GM21737 (cell line): ENCODE measurements around the gene PSMD1.
"Not testable (repeated sequence)": the region's sequence is repeated elsewhere in the genome, so short reads cannot be mapped to it uniquely, and the experiment has no call there.

Source experiments
- ATAC-seq: cut with Tn5 transposase; IDR thresholded peaks from one replicate; pipeline ENCODE4 v1.9.1; 2021; ENCODE audit warnings: mild to moderate bottlenecking, moderate library complexity; ENCODE audit not compliant: unreplicated experiment

PSMD1 gene

DNA sequence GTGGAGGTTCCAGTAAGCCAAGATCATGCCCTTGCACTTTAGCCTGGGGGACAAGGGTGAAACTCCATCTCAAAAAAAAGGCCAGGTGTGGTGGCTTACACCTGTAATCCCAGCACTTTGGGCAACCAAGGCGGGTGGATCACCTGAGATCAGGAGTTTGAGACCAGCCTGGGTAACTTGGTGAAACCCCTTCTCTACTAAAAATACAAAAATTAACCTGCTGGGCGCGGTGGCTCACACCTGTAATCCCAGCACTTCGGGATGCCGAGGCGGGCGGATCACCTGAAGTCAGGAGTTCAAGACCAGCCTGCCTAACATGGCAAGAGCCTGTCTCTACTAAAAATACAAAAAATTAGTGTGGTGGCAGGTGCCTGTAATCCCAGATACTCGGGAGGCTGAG lies 84.1 kb downstream of the PSMD1 start:
- ATAC-seq = not testable (repeated sequence)

DNA sequence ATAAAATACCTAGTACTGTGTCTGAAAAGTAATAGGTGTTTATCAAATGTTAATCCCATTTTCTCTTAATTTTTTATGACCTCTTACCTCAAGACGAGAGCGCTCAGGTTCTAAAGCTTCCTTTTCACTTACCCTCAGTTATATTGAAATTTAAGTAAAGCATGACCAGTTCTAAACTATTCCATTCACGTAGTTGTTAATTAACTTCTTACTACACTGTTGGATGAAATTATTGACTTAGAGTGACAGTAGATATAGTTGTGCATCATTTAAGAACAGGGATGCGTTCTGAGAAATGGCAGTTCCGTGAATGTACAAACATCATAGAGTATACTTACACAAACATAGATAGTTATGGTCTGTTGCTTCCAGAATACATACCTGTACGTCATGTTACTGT lies 88.2 kb downstream of the PSMD1 start:
- ATAC-seq = no peak

DNA sequence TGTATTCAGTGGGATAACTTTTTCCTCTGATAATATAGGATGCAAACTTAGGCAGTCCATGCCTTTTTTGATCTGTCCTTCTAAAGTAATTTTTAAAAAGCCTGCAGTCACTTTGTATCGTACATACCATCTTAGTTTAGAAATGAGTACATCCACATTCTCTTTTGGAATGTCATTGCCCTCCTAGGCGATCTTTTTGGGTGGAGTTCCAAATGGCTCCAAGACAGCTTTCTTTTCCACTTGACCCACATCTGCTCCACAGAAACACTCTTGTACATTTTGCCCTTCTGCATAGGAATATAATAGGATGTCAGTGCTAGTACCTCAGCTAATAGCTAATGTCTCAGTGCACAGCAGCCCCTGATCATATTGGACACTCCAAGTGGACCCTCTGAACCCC lies 90.0 kb downstream of the PSMD1 start:
- ATAC-seq = no peak

DNA sequence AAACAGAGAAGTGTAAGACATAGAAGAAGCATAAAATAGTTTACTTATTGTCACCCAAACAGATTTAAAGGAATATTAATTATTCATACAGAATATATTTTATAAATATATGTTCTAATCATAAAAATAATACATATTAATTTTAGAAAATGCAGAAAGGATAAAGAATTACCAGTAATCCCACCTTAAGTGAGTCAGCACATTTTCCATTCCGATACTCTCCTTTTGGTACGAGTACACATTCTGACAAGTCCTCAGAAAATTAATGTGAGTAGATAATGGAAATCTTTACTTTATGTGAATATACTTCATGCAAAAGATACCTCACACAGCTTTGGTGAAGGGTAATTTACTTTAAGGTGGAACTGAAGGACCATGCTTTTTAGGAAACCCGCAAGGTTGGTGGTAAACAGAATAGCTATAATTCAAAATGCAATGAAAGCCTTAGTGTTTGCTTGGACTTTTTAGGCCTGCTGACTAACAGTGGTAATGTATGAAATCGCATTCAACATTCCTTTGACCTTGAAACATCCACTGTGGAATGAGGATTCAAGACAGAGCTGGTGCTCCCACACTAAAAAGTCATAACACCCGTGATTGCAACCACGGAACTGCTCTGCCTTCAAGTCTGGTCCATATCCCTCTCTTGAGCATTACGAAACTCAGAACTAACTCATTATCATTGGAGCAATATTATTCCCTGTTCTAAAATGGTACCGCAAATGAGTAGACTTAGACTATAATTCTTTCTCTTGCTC lies 96.3 kb downstream of the PSMD1 start:
- ATAC-seq = no peak

DNA sequence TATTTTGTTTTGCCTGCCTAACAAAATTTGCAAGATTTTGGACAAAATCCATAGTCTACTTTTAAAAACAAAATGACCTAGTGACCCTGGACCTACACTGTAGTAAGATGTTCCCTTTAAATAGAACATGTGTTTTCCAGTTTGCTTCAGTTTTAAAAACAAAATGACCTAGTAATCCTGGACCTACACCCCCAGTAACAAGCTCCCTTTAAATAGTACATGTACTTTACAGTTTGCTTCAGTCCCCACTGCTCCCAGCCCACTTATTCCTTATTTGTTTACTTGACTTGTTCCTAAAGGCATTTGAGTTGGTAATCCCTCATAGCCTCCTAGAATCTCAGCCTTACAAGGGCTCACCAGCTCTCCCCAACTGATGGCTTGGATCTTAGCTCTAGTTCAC lies 102.6 kb downstream of the PSMD1 start:
- ATAC-seq = no peak

DNA sequence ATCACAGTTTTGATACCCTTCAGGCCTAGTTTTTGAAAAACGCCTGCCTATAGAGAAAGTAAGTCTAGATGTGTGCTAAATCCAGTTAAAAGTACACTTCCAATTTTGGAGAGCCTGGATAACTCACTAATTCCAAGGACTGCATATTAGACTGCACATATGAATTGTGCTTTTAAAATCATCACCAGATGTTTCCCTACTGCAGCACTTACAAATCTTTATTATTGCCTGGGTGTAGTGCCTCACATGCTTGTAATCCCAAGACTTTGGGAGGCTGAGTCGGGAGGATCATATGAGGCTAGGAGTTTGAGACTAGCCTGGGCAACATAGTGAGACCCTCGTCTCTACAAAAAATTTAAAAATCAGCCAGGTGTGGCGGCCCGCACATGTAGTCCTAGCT lies 104.0 kb downstream of the PSMD1 start:
- no peak for ATAC-seq

DNA sequence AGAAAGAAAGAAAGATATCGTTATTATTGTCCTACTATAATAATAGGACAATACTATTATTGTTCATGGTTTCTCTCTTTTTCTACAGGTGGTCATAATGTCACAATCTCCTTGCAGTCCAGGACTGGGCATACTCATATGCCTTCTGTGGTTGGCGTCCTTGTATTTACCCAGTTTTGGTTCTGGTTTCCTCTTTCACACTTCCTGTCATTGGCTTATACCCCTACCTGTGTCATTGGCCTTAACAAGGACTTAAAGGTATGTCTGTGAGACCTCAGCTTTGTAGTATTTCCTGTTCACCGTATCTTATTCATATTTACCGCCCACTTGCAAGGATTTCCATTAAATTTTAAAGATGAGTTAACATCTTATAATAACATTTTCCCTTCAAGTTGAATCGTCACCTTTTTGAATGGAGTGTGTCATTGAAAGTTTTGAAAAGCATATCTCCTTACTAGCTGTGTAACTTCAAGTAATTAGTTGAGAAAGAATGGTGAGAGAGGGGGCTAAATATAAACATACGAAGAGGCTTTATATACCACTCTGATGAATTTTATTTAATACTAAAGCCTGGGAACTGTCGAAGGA lies 104.7 kb downstream of the PSMD1 start:
- no peak for ATAC-seq

DNA sequence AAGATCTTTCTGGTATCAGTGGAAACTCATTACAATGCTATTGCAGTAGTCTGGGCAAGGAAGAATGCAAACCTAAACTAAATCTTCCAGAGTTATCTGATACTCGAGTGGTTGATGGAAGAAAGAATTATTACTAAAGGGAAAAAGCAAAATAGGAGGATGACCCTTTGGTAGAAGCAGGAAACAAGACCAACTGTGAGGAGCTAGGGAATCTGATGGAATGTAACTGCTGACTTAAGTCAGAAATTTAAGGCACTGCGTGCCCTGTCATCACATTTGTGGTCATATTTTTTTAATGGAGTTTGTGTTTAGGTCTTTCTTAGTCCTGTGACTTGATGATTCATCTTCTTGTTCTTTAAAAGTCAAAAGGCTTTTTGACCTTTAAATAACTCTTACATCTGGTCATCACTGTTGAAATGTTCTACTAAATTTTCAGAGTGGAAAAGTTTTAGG lies 105.2 kb downstream of the PSMD1 start:
- no peak for ATAC-seq

DNA sequence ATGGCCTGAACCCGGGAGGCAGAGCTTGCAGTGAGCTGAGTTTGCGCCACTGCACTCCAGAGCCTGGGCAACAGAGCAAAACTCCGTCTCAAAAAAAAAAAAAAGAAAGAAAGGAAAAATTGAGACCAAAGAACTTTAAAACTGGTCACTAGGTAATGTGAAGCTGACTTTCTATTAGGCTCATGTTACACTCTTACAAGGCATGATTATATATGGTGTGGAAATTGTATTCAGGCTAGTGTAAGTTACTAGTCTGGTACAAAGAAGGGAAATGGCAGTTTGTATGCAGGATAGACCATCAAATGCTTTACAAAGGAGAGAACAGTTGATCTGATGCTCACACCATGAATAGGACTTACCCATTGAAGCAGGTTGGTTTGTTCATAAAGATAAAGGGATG lies 106.3 kb downstream of the PSMD1 start:
- ATAC-seq = no peak

DNA sequence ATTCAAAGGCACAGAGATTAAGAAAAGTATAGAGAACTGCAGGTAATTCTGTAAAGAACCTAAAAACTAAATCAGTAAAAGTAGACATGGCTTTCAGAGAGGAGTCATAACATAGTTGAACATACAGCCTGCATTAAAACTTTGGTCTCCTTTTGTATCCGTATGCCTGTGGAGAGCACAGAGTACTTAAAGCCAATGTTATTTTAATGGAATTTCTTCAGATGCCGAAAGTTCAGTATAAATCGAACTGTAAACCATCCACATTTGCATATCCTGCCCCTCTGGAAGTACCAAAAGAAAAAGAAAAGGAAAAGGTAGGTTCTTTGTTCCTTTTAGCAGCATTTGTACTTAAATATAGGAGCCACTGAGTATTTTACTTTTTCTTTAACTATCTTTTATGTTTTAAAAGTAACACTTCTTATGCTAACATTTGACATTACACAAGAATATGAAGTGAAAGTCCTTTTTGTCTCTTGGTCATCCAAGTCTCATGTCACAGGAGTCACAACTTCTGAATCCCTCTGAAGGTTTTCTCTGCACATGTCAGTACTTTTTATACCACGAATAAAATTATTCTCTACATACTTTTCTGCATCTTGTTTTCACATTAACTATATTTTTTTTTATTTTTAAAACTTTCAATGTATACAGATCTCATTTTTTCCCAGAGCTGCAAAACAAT lies 106.9 kb downstream of the PSMD1 start:
- ATAC-seq = no peak

DNA sequence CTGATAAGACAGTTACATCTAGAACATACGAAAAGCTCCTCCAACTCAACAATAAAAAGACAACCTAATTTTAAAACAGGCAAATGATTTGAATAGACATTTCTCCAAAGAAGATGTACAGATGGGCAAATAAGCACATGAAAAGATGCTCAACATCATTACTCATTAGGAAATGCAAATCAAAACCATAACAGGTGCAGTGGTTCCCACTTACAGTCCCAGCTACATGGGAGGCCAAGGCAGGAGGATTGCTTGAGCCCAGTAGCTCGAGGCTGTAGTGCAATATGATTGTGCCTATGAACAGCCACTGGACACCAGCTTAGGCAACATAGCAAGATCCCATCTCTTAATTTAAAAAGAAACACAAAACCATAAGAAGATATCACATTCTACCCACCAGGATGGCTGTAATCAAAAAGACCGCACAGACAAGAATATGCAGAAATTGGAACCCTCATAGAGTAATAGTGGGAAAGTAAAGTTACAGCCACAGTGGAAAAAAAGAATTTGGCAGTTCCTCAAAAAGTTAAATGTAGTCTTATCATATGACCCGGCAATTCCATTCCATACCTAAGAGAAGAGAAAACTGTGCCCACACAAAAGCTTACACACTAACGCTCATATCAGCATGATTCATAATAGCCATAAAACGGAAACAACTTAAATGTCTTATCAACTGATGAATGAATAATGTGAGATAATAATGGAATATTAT lies 111.2 kb downstream of the PSMD1 start:
- ATAC-seq = no peak

DNA sequence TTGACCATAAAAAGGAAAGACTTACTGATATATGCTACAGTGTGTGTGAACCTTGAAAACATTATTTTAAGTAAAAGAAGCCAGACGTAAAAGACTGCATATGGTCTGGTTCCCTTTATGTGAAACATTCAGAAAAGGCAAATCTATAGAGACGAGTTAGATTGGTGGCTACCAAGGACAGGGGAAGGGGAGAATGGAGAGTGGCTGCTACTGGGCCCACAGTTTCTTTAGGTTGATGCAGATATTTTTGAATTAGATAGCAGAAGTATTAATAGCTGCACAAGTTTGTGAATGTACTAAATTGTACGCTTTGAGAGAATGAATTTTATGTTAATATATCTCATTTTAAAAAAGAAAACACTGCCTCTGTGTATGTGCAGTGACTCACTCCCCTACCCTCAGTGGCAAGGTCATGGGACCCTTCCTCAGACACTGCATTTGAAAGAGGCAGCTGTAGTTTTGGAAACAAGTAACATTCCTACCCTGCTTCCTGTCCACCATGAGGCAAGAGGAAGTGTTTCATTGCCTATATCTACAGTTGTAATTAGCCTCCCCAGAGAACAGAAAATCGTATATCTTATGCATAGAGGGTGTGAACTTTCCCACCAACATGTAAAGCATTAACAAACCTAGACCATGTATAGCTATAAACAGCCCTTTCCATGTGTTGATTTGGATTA lies 111.9 kb downstream of the PSMD1 start:
- ATAC-seq = no peak

DNA sequence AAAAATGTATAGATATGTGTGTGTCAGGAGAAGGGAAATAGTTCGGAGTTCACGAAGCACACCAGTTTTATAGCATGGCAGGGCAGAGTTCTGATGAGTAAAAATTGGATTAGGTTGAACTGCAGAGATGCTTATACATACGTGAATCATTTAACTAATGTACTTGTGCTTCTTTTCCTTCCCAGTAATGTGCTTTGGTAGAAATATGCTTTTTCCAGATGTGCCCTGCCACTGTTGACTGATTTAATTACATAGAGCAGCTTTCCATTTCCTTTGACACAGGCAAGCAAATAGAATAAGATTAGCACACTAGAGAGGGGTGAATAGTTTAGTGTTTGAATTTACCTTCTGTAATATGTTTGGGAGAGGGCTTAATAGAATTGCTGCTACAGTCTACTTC lies 112.8 kb downstream of the PSMD1 start:
- ATAC-seq = no peak

DNA sequence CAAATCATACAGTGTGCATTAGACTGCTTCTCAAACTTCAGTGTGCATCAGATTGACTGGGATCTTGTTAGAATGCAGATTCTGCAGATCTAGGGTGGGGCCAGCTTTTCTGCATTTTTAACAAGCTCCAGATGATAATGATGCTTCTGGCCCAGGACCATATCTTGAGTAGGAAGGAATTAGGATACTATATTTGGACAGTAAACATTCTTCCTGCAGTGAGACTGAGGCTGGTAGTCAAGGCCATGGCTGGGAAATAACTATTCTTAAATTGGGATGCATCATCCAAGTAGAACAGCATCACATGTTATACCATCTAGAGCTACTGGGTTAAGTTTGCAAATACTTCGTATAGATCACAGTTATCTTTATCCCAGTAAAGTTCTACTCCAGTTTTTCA lies 113.4 kb downstream of the PSMD1 start:
- no peak for ATAC-seq

DNA sequence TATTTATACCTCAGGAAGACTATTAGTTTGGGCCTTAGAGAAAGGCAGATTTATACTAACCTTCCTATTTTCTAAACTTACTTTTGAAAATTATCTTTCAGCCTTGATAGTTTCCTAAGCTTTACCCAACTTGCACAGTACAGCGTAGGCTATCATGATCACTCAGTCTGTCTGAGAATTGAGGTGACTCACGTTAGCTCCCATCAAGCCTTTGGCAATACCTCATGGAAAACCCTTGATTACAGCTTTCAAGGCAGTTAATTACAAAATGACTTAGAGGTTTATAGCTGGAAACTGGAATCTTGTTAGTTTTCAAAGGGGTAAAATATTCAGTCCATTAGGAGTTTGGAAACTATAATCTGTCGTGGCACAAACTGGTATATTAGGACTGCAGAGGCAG lies 115.4 kb downstream of the PSMD1 start:
- no peak for ATAC-seq

DNA sequence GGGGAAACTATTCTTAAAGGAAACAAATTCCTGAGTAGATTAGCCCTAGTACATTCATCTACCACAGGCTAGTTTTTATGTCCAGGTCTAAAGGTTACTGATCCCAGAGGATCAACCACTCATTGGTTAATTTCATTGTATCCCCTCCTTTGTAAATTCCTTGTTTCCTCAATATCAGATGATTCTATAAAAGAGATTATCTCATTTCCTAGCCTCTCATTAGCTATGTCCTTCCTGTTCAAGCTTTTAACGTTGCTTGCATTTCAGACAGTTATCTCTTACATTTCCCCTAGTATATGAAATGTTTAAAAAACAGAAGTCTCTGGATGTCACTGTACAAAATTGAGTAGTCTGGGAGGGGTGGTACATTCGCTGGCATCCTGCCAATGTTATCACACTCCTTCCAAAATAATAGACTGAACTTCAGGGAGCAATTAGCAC lies 117.6 kb downstream of the PSMD1 start:
- no peak for ATAC-seq

DNA sequence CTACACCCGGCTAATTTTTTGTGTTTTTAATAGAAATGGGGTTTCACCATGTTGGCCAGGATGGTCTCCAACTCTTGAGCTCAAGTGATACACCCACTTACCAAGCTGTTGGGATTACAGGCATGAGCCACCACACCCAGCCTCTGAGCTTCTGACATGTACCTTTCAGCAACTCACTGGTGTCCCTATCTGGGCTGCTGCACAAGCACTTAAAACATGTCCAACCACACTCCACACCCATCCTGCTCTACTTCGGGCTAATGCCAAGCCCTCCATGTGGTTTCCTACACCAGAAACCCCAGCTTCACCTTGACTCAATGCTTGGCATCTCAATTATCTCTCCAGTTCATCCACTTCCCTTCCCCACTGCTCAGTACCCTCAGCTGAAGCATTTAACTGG lies 119.4 kb downstream of the PSMD1 start:
- no peak for ATAC-seq

DNA sequence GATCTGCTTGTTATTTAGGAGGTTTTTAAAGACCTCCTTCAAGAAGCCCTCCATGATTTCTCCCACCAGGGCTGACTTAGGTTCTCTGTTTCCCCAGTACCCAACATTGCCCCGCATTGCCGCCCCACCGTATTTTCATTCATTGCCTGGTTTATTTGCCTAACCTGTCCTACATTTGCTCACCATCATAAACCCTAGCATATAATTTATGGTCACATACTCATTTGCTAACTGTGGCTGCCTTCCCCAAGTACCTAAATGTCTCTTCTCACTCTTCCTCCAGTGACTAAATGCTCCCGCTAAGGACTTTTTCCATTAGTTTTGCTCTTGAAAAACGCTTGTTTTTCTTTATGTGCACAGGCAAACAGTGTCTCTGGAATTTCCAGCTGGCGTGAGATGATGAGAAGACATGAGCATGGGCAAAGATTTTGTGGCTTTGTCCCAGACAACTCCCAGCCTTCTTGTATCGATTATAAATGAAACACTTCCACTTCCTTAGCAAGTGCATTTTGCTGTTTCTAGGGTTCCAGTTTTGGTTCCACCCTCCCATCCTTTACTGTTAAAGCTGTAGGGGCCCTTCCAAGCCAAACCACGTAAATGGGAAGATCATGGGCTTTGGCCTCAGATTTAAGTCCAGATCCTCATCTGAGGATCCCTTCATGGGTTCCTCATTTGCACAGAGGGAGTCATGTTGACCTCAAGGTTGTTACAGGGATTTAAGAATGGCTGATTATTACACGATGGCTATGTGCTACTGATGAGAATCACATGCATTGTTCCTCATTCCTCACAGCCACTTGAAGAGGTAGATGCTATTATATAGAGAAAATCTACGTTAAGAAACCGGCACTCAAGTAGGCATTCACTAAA lies 120.7 kb downstream of the PSMD1 start:
- ATAC-seq = no peak

DNA sequence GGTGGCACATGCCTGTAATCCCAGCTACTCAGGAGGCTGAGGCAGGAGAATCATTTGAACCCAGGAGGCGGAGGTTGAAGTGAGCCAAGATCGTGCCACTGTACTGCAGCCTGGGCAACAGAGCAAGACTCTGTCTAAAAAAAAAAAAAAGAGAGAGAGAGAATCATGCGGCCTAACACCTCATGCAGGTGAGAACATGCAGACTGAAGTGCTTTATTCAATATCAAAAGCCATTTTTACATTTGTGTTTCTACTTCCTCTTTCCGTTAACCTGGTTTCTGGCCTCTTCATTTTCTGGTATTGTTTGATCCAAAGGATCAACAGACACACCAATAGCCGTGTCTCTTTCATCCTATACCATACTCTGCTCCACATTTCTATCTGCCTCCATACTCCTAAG lies 122.1 kb downstream of the PSMD1 start:
- ATAC-seq = not testable (repeated sequence)
